ENCODE data around the gene TTYH2.
"Not testable (repeated sequence)": the region's sequence is repeated elsewhere in the genome, so short reads cannot be mapped to it uniquely, and the experiment has no call there.

The TTYH2 gene

DNA sequence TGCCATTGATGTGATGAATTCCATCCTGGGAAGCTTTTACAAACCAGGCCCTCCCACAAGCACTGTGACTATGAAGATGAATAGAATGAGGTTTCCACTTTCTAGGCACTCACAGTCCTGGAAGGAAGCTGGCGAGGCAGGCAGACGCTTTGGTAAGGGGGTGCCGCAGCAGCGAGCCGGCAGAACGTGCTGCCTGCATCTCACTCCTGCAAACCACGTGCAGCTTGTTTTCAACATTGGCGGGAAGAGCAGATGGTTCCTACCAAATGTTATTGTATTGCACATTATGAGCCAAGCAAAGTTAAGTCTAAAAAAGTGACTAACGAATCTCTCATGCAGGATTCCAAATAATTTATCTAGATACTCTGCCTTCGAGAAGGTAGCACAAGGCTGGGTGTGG is 57.0 kb downstream of the TTYH2 start:
- DNase-seq, result no peak

DNA sequence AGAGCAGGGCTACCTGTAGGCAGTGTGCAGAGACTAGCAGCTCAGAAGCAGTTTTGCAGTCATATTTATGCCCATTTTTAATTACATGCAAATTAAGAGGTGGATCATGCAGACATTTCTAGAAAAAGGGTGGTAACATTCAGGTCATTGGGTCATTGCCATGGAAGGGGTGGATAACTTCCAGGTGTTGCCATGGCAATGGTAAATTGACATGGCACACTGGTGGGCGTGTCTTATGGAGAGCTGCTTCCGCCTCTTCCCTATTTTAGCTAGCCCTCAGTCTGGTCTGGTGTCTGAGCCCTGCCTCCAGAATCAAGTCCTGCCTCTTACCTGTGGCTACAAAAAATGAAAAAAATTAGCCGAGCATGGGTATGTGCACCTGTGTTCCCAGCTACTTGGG is 57.9 kb downstream of the TTYH2 start:
- DNase-seq, result no peak

DNA sequence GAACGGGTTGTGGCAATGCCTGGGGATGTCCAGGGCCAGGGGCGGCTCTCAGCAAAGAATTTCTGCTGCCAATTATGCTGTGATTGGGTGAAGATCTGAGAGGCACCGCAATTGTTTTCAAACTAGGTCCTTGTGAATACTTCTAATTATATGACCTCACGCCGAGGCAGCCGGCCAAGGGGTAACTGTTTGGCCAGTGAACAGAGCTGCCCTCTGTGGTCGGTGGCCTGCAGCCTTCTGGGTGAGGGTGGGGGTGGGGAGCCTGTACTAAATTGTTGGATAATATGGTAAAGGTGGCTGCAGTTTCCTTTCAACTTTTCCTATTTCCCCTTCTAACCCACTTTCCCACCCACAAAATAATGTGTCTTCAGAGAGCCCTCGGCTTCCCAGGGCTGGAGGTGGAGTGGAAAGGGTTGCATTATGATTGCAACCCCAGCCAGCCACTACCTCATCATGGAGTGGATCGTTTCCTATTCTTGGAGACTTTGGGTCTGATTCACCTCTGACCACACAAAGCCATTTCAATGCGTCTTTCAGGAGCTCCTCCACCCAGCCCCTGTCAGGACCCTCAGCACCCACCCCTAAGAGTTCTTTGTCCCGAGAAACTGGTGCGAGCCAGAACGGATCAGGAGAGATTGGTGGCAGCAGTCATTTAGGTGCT is 58.7 kb downstream of the TTYH2 start:
- DNase-seq, result no peak

DNA sequence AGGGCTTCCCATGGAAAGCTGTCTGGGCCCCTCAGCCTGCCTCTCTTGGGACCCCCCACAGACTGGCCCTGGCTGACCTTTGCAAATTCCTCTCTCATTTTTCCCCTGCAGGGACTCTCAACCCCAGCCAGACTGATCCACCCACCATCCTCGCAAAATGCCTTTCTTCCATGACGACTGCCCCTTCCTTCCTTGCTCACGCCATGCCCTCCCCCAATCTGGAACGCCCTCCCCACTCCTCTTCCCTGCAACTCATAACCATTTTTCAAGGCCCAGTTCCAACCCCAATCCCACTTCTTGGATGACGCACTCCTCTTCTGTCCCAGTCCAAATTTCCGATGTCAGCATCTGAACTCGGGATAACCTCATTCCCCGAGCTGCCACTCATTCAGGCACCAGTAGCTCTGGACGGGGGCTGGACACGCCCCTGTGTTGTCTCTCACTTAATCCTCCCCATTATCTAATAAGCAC is 59.4 kb downstream of the TTYH2 start:
- no peak for DNase-seq

DNA sequence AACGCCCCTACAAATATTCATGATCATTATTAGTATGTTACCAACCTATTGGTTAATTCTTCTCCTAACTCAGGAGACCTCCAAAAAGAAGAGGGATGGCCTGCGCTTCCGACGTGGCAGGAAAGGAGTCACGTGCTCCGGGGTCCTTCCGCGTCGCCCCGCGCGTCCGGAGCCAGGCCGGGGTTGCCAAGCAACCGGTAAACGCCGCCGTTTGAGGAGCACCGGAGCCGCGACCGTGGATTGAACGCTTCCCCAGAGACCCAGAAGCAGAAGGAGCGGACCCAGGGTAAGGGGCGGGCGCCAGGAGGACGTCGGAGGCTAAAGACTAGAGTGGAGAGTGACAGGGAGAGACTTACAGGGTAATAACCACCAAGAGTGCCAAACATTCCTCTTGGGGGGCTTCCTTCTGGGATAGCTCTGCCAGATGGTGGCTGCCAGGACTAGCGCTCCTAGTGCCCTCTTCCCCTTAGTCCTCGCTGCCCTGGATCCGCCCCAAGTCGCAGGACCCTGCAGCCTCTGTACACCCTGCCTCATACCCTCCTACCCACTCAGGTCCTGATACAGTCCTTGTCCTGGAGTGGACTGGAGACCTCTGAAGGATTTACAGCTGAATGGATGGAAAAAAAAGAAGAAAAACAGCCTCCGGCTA is 60.8 kb downstream of the TTYH2 start, which contains the start of gene DNAI2:
DNAI2 (plus strand) TSS at position 175 of the 649 bp plus-strand sequence. CDS start 7,584 bp downstream, outside the sequence.
- peak in 1 of 2 experiments; percentile 39 for DNase-seq

DNA sequence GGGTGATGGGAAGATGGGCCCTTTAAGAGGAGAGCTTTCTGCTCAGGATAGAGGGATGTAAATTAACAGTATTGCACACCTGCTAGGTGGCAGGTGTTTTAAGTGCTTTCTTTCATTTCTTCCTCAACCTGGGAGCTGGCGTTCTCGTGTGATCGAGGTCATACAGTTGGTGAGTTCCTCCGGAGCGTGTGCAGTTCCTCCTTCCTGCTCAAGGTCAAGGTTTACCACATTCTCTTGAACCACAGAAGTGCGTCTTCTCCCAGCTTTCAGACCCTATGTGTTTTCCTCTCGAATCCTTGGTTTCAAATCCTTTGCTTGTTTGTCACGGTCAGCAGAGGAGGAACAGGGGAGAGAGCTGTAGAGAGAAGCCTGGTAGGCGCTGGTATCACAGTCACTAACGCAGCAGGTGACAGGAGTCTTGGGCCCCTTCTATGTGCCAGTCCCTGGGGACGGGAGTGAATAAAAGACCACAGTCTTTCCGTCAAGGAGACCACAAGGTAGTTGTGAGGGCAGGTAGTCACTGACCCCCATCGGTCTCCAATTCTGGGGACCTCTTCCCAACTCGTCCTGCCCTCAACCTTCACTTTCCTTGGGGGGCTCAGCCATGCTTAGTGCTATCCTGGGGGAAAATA is 61.5 kb downstream of the TTYH2 start:
- no peak for DNase-seq

DNA sequence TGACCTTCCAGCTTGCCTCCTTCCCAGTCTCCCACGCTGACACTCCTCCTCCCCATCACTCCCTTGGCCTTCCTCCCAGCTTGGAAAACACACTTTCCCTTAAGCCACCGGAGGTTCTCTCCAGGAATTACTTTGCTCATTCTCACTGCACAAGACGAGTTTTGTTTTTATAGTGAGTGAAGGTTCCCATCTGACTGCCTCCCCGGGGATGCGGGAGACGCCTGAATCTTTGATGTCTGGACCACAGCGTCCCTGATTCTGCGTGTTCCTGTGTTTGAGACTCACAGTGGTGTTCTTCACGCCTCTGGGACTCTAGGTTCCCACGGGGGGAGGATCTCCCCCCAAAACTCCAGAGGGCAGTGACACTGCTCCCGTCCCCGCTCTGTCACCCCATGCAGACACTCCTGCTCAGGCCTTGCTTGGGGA is 62.7 kb downstream of the TTYH2 start:
- DNase-seq, result no peak

DNA sequence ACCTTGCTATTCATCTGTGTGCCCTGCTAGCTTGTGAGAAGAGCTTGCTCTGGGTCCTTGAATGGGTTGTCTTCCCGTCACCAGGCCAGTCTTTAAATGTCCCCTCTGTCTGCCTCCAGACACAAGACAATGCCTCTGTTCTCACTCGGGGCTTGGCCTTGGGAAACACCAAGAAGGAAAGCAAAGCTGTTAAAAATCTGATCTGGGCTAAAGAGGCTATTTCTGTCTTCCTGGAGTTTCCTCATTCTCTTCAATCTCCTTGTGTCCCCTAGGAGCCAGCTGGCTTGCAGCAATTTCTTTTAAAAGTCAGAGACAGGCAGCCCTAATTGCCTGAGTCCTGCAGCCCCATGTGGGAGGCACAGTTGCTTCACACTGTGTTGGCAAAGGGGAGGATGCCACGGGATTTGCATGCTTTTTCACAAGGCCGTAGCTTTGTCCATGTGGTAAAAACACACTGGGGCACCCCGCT is 63.2 kb downstream of the TTYH2 start:
- DNase-seq, result no peak

DNA sequence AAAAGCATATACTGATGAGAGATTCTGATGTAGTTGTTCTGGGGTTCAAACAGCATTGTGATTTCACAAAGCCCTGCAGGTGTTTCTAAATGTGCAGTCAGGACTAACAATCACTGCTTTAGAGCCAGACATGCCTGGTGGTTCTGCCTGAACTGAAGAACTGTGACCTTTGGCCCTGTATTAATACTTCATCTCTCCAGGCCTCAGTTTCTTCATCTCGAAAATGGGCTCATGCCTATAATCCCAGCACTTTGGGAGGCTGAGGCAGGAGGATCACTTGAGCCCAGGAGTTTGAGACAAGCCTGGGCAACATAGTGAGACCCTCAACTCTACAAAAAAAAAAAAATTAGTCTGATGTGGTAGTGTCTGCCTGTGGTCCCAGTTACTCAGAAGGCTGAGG is 64.6 kb downstream of the TTYH2 start:
- DNase-seq, result no peak

DNA sequence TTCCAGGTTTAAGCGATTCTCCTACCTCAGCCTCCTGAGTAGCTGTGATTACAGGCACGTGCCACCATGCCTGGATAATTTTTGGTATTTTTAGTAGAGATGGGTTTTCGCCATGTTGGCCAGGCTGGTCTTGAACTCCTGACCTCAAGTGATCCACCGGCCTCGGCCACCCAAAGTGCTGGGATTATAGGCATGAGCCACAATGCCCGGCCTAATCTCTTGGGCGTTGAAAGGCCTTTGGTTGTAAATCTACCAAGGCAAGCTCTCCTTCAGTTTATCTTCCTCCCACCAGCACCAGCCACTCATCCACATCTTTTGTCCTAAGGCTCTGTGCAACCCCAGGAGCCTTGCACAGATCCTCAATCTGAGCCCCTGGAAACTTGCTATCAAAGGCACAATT is 66.2 kb downstream of the TTYH2 start:
- DNase-seq, result not testable (repeated sequence)

DNA sequence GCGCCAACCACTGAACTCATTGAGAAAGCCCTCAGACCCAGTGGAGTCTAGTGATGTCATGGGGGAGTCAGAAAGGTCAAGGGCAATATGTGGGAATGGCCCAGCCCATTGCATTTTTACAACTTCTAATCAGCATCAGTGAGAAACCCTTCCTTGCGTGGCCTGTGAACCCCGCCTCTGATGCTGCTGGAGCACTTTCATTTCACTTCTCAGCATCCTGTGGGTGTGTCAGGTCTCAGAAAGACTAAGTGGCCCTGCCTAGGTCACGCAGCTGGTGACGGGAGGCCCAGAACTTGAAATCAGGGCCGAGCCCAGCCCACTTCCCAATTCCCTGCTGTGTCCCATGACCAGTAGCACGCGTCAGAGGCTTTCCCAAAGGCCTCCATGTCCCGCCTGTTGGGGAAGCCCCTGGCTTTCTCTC is 66.7 kb downstream of the TTYH2 start:
- DNase-seq, result peak; percentile 62 to 74

DNA sequence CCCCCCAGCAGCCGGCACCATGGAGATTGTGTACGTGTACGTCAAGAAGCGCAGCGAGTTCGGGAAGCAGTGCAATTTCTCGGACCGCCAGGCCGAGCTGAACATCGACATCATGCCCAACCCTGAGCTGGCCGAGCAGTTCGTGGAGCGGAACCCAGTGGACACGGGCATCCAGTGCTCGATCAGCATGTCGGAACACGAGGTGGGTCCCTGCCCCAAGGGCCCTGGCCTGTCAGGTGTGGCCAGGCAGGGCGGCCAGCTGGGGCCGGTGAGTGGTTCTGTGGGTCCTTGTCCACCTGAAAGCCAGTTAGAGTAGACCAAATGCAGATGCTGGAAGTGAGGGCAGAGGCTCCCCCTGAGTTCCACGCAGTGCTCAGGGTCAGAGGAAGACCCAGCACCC is 68.4 kb downstream of the TTYH2 start:
- no peak for DNase-seq

DNA sequence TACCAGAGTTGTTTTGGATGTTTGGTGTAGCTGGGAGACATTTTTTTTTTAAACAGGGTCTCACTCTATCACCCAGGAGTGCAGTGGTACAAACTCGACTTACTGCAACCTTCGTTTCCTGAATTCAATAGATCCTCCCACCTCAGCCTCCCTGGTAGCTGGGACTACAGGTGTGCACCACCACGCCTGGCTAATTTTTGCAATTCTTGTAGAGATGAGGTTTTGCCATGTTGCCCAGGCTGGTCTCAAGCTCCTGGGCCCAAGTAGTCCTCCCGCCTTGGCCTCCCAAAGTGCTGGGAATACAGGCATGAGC is 68.9 kb downstream of the TTYH2 start:
- peak in 1 of 2 experiments; percentile 37 for DNase-seq

DNA sequence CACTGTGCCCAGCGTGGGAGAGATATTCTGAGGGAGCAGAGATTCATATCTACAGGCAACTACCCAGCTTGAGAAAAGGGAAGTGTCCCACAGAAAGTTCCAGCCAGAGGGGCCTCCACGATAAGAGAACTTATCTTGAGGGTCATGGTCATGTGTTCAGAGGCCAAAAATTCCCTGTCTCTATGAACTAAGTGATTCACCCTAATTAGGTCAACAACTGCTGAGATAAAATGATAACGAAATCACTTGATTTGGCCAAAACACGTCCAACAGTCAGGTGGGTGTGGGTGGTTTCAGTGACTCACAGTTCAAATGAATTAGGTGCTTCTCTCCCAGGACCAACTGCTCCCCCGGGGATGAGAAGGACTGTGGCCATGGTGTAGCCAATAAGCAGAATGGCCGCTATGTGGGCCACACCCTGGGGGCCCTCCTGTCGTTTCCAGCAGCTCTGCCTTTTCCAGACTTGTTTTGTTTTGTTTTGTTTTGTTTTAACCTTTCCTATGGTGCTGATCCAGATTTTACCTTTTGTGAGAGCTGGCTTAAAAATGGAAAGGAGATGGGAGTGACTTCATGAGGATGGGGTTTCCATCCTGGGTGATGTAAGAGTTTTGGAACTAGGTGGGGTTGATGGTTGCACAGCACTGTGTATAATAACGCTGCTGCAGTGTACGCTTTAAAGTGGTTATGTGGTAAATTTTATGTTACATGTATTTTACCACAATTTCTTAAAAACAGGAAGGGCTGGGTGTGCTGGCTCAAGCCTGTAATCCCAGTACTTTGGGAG is 69.4 kb downstream of the TTYH2 start:
- DNase-seq, result peak; percentile 72 to 81

DNA sequence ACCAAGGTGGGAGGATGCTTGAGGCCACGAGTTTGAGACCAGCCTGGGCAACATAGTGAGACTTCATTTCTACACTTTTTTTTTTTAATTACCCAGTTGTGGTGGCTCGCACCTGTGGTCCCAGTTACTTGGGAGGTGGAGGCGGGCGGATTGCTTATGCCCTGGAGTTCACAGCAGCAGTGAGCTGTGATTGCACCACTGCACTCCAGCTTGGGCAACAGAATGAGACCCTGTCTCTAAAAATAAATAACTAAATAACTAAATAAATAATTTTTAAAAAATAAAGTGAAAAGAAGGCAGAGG is 70.0 kb downstream of the TTYH2 start:
- peak; percentile 61 to 69 for DNase-seq

DNA sequence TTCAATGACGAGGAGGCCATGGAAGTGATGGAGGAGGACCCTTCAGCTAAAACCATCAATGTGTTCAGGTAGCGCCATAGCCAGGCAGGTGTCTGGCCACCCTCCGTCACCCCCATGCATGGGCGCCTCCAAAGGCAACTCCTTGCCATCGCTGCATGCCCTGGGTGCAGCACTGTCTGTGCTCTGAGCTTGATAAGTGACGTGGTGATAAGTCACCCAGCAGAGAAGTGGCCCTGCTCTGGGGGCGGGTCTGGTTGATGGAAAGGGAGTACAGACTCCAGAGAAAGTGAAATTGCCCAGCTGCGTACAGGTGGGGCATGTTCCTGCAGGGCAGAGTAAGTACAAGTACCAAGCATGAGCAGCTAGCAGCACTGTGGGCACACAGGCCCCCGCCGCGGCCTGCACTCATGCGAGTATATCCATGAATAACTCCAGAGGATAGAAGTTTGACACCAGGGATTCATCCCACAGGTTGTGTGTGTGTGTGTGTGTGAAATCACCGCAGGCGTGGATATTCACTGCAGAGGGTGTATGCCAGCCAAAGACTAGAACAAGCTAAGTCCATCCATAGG is 73.7 kb downstream of the TTYH2 start:
- DNase-seq, result no peak

DNA sequence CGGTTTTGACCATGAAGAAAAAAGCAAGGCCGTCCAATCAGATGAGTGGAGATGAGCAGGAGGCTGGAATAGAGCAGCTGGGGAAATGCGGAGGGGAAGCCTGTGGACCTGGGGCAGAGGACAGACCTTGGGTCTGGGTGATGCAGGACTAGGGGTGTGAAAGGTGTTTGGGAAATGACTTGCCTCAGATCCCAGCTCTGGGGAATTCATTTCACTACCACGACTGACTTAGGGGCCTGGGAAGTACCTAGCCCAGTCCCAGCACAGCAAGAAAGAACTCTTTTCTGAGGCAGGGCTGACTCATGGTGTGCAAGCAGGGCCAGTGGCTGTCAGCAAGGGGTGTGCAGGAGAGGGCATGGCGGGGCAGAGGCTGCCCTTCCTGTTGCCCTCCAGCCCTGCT is 75.4 kb downstream of the TTYH2 start:
- peak; percentile 43 to 68 for DNase-seq

DNA sequence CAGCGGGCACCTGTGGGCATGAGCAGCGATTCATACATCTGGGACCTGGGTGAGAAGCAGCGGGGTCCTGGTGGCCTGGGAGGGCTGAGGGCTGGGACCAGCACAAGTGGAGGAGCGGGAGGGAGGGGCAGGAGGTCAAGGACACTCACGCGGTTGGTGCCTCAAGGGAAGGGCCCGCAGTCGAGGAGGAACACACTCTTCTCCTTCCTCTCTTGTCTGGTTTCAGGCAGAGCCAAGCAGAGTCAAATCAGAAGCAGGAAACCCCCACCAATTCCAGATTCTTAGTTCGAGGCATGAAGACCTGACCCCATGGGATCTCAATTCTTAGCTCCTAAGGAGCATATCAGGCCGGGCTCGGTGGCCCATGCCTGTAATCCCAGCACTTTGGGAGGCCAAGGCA is 76.3 kb downstream of the TTYH2 start:
- no peak for DNase-seq

DNA sequence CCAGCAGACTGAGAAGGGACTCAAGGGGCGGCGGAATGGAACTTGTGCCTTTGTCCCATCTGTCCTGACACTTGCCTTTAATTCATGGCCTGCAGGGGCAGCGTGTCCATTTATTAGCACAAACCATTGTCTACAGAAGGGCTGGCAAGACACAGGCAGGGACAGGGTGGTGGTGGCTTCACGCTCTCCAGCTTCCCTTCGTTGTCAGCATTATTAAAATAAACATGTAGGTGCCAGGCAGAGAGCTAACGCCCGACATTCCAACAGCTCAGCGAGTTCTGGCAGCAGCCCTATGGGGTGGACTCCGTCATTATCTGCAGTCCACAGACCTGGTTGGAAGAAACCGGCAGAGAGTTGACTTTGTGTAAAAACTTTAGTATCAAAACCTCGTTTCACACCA is 77.0 kb downstream of the TTYH2 start:
- DNase-seq, result no peak

DNA sequence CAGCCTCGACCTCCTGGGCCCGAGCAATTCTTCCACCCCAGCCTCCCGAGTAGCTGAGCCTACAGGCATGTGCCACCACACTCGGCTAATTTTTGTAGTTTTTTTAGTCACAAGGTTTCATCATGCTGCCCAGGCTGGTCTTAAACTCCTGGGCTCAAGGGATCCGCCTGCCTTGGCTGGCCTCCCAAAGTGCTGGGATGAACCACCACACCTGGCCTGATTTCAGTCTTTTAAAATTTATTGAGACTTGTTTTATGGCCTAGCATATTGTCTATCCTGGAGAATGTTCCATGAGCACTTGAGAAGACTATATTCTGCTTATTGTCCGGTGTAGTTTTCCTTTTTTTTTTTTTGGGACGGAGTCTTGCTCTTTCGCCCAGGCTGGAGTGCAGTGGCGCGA is 79.1 kb downstream of the TTYH2 start:
- no peak for DNase-seq

DNA sequence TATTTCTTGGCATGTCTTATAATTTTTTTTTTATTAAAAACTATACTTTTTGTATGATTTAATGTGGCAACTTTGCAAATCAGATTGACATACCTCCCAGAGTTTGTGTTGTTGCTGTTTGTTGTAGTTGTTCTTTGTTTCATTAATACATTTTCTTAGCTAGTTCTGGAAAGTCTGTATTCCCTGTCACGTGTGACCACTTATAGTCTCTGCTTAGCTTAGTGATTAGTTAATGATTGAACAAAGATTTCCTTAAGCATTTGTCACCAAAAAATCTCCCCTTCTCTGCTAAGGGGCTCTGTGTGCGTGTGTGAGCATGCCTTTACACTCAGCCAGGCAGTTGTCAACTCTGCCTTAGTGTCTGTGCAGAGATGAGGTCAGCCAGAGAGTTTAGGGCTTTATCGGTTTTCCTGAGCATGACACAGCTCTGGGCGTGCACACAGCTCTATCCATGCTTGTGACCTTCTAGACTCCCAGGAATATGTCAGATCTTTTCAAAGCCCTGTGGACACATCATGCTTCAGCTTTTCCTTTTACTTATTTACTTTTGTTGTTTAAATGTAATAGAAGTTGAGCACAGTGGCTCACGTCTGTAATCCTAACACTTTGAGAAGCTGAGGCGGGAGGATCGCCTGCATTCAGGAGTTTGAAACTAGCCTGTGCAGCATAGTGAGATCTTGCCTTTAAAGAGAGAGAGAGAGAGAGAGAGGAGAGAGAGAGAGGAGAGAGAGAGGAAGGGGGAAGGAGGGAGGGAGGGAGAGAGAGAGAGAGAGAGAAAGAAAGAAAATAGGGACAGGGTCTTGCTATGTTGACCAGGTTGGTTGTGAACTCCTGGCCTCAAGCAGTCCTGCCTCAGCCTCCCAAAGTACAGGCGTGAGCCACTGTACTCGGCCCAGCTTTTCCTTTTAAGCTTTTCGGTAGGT is 82.5 kb downstream of the TTYH2 start:
- DNase-seq, result no peak

DNA sequence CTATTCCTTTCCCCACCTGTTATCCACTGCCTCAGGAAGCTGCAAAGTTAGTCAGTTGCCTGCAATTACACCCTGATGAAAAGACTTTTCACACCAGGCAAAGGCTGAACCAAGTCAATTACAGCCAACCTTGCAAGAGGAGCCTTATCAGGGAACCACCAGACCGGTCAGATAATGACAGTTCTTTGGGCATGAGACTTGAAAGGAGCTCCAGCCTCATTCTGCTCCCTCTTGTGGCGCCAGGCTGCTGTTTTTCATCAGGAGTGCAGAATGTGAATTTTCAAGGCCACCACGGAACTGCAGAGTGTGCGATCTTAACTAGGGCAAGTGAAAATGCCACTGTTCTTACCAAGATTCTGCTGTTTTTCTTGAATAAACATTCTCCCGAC is 83.2 kb downstream of the TTYH2 start:
- peak; percentile 50 to 64 for DNase-seq
